Activated T-cell treated with anti-CD3 and anti-CD28 coated beads, Interleukin-2, amount 50 U/mL, for 4 hours (primary cell): ENCODE data around the gene SCRN2. TPM values are rescaled to one million over a fixed set of nuclear protein-coding genes. Genes with fewer than 3 reads are reported as not detected.

ENCODE experiments used
- ATAC-seq, 2 donors: fragments of 200-7000 bp; cut with Tn5 transposase; one replicate each; pipeline ENCODE4 v1.10.0; 2021
- DNase-seq: peaks from one replicate; pipeline ENCODE4 v3.0.0-alpha.2; 2020
- H3K27me3 Mint-ChIP-seq: one replicate; pipeline ENCODE4 v1.8.0; 2021; ENCODE audit warnings: low read depth, mixed read lengths
- H3K36me3 Mint-ChIP-seq: one replicate; pipeline ENCODE4 v1.8.0; 2022; ENCODE audit warnings: mixed read lengths; ENCODE audit not compliant: insufficient read depth
- H3K4me1 Mint-ChIP-seq: one replicate; pipeline ENCODE4 v1.8.0; 2021; ENCODE audit warnings: low read depth, mixed read lengths
- H3K4me3 Mint-ChIP-seq: one replicate; pipeline ENCODE4 v1.8.0; 2021; ENCODE audit warnings: mild to moderate bottlenecking, moderate library complexity, mixed read lengths
- H3K9me3 Mint-ChIP-seq: one replicate; pipeline ENCODE4 v1.8.0; 2021; ENCODE audit warnings: mixed read lengths
- total RNA-seq, 3 donors: library from RNA; stranded (reverse); gene quantifications; one replicate each; pipeline ENCODE4 v1.2.1, GENCODE V29; 2021

SCRN2 gene
- 10 to 100 TPM; 13.9 to 15.6 (median 14.5) TPM for total RNA-seq

GRCh38 chr17:47840742-47841487, at the start of gene SCRN2:
Gene SCRN2 (minus strand): TSS chr17:47841273. CDS start chr17:47840843, 430 bp downstream.
- H3K4me1 Mint-ChIP-seq, result peaks cover 31% of the 10 kb centered on the region
- peak within 1 kb of the TSS; percentile 97 for H3K4me3 Mint-ChIP-seq
- ATAC-seq (peak; percentile 91 to 93), DNase-seq (peak; percentile 80)
- no peaks in the 10 kb centered on the region for H3K36me3 Mint-ChIP-seq
- peaks cover 16% of the 10 kb centered on the region for H3K27me3 Mint-ChIP-seq
- no peaks in the 10 kb centered on the region for H3K9me3 Mint-ChIP-seq

GRCh38 chr17:47889734-47890529, 48.9 kb upstream of the SCRN2 start:
- DNase-seq, result peak; percentile 95
- Mint-ChIP-seq H3K4me3 (no peak overlapping the region), H3K9me3 (no peaks in the 10 kb centered on the region), H3K36me3 (no peaks in the 10 kb centered on the region), H3K27me3 (no peaks in the 10 kb centered on the region), H3K4me1 (peaks cover 25% of the 10 kb centered on the region)
- ATAC-seq, result peak; percentile 99

- H3K36me3 Mint-ChIP-seq, result no peaks in the 10 kb centered on the region
- H3K4me1 Mint-ChIP-seq, result peaks cover 28% of the 10 kb centered on the region
- ATAC-seq (no peak), DNase-seq (no peak)
- no peaks in the 10 kb centered on the region for H3K9me3 Mint-ChIP-seq
- H3K27me3 Mint-ChIP-seq, result no peaks in the 10 kb centered on the region
- no peak overlapping the region for H3K4me3 Mint-ChIP-seq
Observed at GRCh38 chr17:47888293-47888692, 47.2 kb upstream of the SCRN2 start.

GRCh38 chr17:47884905-47885730, 44.0 kb upstream of the SCRN2 start:
- DNase-seq (no peak), ATAC-seq (no peak)
- Mint-ChIP-seq H3K9me3 (no peaks in the 10 kb centered on the region), H3K36me3 (no peaks in the 10 kb centered on the region), H3K4me1 (peaks cover 34% of the 10 kb centered on the region), H3K27me3 (peaks cover 6% of the 10 kb centered on the region), H3K4me3 (no peak overlapping the region)

GRCh38 chr17:47884427-47884740, 43.3 kb upstream of the SCRN2 start:
- Mint-ChIP-seq H3K27me3 (peaks cover 7% of the 10 kb centered on the region), H3K36me3 (no peaks in the 10 kb centered on the region), H3K4me3 (no peak overlapping the region), H3K9me3 (no peaks in the 10 kb centered on the region), H3K4me1 (peaks cover 33% of the 10 kb centered on the region)
- ATAC-seq (no peak), DNase-seq (no peak)

- DNase-seq, result no peak
- ATAC-seq, result no peak
- Mint-ChIP-seq H3K36me3 (no peaks in the 10 kb centered on the region), H3K4me3 (no peak overlapping the region), H3K9me3 (no peaks in the 10 kb centered on the region), H3K4me1 (peaks cover 37% of the 10 kb centered on the region), H3K27me3 (peaks cover 10% of the 10 kb centered on the region)
Observed at GRCh38 chr17:47883589-47884426, 42.7 kb upstream of the SCRN2 start.

GRCh38 chr17:47882695-47883588, 41.9 kb upstream of the SCRN2 start:
- Mint-ChIP-seq H3K4me1 (peaks cover 37% of the 10 kb centered on the region), H3K27me3 (peaks cover 14% of the 10 kb centered on the region), H3K4me3 (no peak overlapping the region), H3K36me3 (no peaks in the 10 kb centered on the region), H3K9me3 (no peaks in the 10 kb centered on the region)
- DNase-seq, result no peak
- no peak for ATAC-seq

GRCh38 chr17:47882247-47882646, 41.2 kb upstream of the SCRN2 start:
- H3K4me1 Mint-ChIP-seq, result peaks cover 37% of the 10 kb centered on the region
- DNase-seq (no peak), ATAC-seq (no peak)
- H3K36me3 Mint-ChIP-seq, result no peaks in the 10 kb centered on the region
- no peaks in the 10 kb centered on the region for H3K9me3 Mint-ChIP-seq
- H3K27me3 Mint-ChIP-seq, result peaks cover 21% of the 10 kb centered on the region
- H3K4me3 Mint-ChIP-seq, result no peak overlapping the region

- no peaks in the 10 kb centered on the region for H3K9me3 Mint-ChIP-seq
- H3K4me1 Mint-ChIP-seq, result peaks cover 25% of the 10 kb centered on the region
- H3K27me3 Mint-ChIP-seq, result peaks cover 29% of the 10 kb centered on the region
- no peak overlapping the region for H3K4me3 Mint-ChIP-seq
- DNase-seq (no peak), ATAC-seq (no peak)
- no peaks in the 10 kb centered on the region for H3K36me3 Mint-ChIP-seq
Observed at GRCh38 chr17:47879776-47880454, 38.8 kb upstream of the SCRN2 start.

- Mint-ChIP-seq H3K4me1 (peaks cover 18% of the 10 kb centered on the region), H3K4me3 (no peak overlapping the region), H3K9me3 (no peaks in the 10 kb centered on the region), H3K36me3 (no peaks in the 10 kb centered on the region), H3K27me3 (peaks cover 33% of the 10 kb centered on the region)
- DNase-seq, result no peak
- ATAC-seq, result peak; percentile 63 to 81
Observed at GRCh38 chr17:47879028-47879585, 38.0 kb upstream of the SCRN2 start.

- Mint-ChIP-seq H3K27me3 (peaks cover 36% of the 10 kb centered on the region), H3K4me1 (peaks cover 11% of the 10 kb centered on the region), H3K36me3 (no peaks in the 10 kb centered on the region), H3K9me3 (no peaks in the 10 kb centered on the region), H3K4me3 (no peak overlapping the region)
- DNase-seq, result no peak
- peak in 1 of 2 donors; percentile 19 for ATAC-seq
Observed at GRCh38 chr17:47878203-47879027, 37.3 kb upstream of the SCRN2 start.
